Measurements from ENCODE around the gene CDRT4. TPM values are rescaled to one million over a fixed set of nuclear protein-coding genes. Genes with fewer than 3 reads are reported as not detected.

CDRT4 gene
- total and polyA plus RNA-seq, 3 experiments from 2014 or later = 1.8 to 2.7 TPM; not detected in 1

DNA sequence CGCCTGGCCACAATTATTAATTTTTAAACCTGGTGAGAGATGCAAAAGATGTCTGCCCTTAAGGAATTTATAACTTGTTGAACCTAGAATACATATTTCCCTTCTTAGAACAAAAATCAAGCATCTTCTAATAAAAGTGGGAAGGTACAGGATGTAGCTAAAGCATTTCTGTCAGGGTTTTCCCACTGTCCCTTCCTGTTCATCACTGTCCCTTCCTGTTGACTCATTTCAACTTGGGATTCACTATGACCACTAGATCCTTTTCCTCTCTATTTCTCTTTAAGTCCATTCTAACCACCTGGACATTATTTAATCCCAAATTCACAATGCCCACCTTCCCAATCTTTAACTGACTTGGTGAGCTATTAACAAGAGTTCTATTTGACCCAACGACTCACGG is 33.9 kb upstream of the CDRT4 start:
- no peaks in the 10 kb centered on the region for H3K9me3 ChIP-seq (ENCODE audit: low read length)
- DNase-seq = no peak
- no peaks in the 10 kb centered on the region for H3K36me3 ChIP-seq (ENCODE audit: insufficient read depth, low read length)
- POLR2A ChIA-PET = no interaction called here
- CTCF ChIA-PET = no interaction called here
- no peak overlapping the region for H3K4me3 ChIP-seq (ENCODE audit: low read length)
- no peak overlapping the region for H3K27ac ChIP-seq (ENCODE audit: low read depth, low read length)
- Mint-ChIP-seq H3K4me1 (peaks cover 12 to 14% (median 12%) of the 10 kb centered on the region in 3 donors), H3K9me3 (no peaks in the 10 kb centered on the region), H3K36me3 (peaks cover 13 to 56% (median 15%) of the 10 kb centered on the region in 3 donors), H3K27me3 (no peaks in the 10 kb centered on the region), H3K4me3 (no peak overlapping the region), H3K27ac (peak overlapping the region in 1 of 8 donors; percentile 4)
- no peaks in the 10 kb centered on the region for H3K4me1 ChIP-seq (ENCODE audit: insufficient read depth, low read length)
- H3K27me3 ChIP-seq (ENCODE audit: insufficient read depth, low read length, poor library complexity, severe bottlenecking) = no peaks in the 10 kb centered on the region

- H3K27ac ChIP-seq (ENCODE audit: low read depth, low read length) = no peak overlapping the region
Observed at GRCh38 chr17:15498107-15498506, 30.7 kb upstream of the CDRT4 start.

GRCh38 chr17:15496735-15497670 is 29.6 kb upstream of the CDRT4 start:
- Histone ChIP-seq H3K4me1 (ENCODE audit: insufficient read depth, low read length) (no peaks in the 10 kb centered on the region), H3K4me3 (ENCODE audit: low read length) (no peak overlapping the region), H3K9me3 (ENCODE audit: low read length) (no peaks in the 10 kb centered on the region), H3K27me3 (ENCODE audit: insufficient read depth, low read length, poor library complexity, severe bottlenecking) (no peaks in the 10 kb centered on the region), H3K36me3 (ENCODE audit: insufficient read depth, low read length) (no peaks in the 10 kb centered on the region), H3K27ac (ENCODE audit: low read depth, low read length) (no peak overlapping the region)
- H3K4me1 Mint-ChIP-seq = peaks cover 0 to 3% (median 0%) of the 10 kb centered on the region in 3 donors
- ChIA-PET POLR2A (no interaction called here), CTCF (no interaction called here)
- no peak overlapping the region for H3K27ac Mint-ChIP-seq
- no peak for DNase-seq
- peaks cover 14 to 60% (median 18%) of the 10 kb centered on the region in 3 donors for H3K36me3 Mint-ChIP-seq
- no peaks in the 10 kb centered on the region for H3K9me3 Mint-ChIP-seq
- H3K4me3 Mint-ChIP-seq = no peak overlapping the region
- no peaks in the 10 kb centered on the region for H3K27me3 Mint-ChIP-seq

More at GRCh38 chr17:15498107-15498506, 30.7 kb upstream of the CDRT4 start:
- Mint-ChIP-seq H3K4me1 (peaks cover 5 to 7% (median 6%) of the 10 kb centered on the region in 3 donors), H3K4me3 (no peak overlapping the region), H3K36me3 (peaks cover 17 to 58% (median 18%) of the 10 kb centered on the region in 3 donors), H3K27me3 (no peaks in the 10 kb centered on the region), H3K27ac (peak overlapping the region in 1 of 8 donors; percentile 43), H3K9me3 (no peaks in the 10 kb centered on the region)
- Histone ChIP-seq H3K9me3 (ENCODE audit: low read length) (no peaks in the 10 kb centered on the region), H3K4me1 (ENCODE audit: insufficient read depth, low read length) (no peaks in the 10 kb centered on the region), H3K36me3 (ENCODE audit: insufficient read depth, low read length) (no peaks in the 10 kb centered on the region), H3K27me3 (ENCODE audit: insufficient read depth, low read length, poor library complexity, severe bottlenecking) (no peaks in the 10 kb centered on the region), H3K4me3 (ENCODE audit: low read length) (no peak overlapping the region)
- CTCF ChIA-PET = no interaction called here
- POLR2A ChIA-PET = no interaction called here
- no peak for DNase-seq

GRCh38 chr17:15494821-15495220 is 27.4 kb upstream of the CDRT4 start:
- H3K4me3 Mint-ChIP-seq = no peak overlapping the region
- no peaks in the 10 kb centered on the region for H3K27me3 ChIP-seq (ENCODE audit: insufficient read depth, low read length, poor library complexity, severe bottlenecking)
- no peaks in the 10 kb centered on the region for H3K27me3 Mint-ChIP-seq
- peak overlapping the region in 1 of 8 donors; percentile 51 for H3K27ac Mint-ChIP-seq
- no peaks in the 10 kb centered on the region for H3K36me3 ChIP-seq (ENCODE audit: insufficient read depth, low read length)
- no peak for DNase-seq
- ChIA-PET POLR2A (no interaction called here), CTCF (interaction anchor here (0.5 to 1.4 kb wide), 2 partner anchors 35 to 163 kb away, joined by 3 read pairs; no protein-coding TSS in a partner anchor)
- H3K9me3 Mint-ChIP-seq = no peaks in the 10 kb centered on the region
- H3K9me3 ChIP-seq (ENCODE audit: low read length) = no peaks in the 10 kb centered on the region
- H3K36me3 Mint-ChIP-seq = peaks cover 12 to 54% (median 15%) of the 10 kb centered on the region in 3 donors
- peaks cover 0 to 3% (median 0%) of the 10 kb centered on the region in 3 donors for H3K4me1 Mint-ChIP-seq
- no peak overlapping the region for H3K27ac ChIP-seq (ENCODE audit: low read depth, low read length)
- no peak overlapping the region for H3K4me3 ChIP-seq (ENCODE audit: low read length)
- H3K4me1 ChIP-seq (ENCODE audit: insufficient read depth, low read length) = no peaks in the 10 kb centered on the region

DNA sequence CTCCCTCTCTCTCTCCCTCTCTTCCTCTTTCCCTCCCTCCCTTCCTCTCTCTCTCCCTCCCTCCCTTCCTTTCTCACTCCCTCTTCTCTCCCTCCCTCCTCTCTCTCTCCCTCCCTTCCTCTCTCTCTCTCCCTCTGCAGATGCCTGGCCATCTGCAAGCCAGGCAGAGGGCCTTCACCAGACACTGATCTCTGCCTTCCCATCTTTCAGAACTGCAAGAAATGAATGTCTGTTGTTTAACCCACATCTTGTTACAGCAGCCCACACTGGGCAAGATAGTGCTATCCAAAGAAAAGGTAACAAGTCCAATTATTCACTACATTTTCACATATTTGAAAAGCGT is 26.2 kb upstream of the CDRT4 start:
- POLR2A ChIA-PET = no interaction called here
- CTCF ChIA-PET = no interaction called here
- Mint-ChIP-seq H3K9me3 (no peaks in the 10 kb centered on the region), H3K27me3 (no peaks in the 10 kb centered on the region), H3K4me1 (peaks cover 0 to 3% (median 0%) of the 10 kb centered on the region in 3 donors), H3K4me3 (no peak overlapping the region), H3K36me3 (peaks cover 15 to 46% (median 15%) of the 10 kb centered on the region in 3 donors), H3K27ac (peak overlapping the region in 1 of 8 donors; percentile 6)
- Histone ChIP-seq H3K4me1 (ENCODE audit: insufficient read depth, low read length) (no peaks in the 10 kb centered on the region), H3K4me3 (ENCODE audit: low read length) (no peak overlapping the region), H3K9me3 (ENCODE audit: low read length) (no peaks in the 10 kb centered on the region), H3K27me3 (ENCODE audit: insufficient read depth, low read length, poor library complexity, severe bottlenecking) (no peaks in the 10 kb centered on the region), H3K27ac (ENCODE audit: low read depth, low read length) (no peak overlapping the region), H3K36me3 (ENCODE audit: insufficient read depth, low read length) (no peaks in the 10 kb centered on the region)
- DNase-seq = no peak

DNA sequence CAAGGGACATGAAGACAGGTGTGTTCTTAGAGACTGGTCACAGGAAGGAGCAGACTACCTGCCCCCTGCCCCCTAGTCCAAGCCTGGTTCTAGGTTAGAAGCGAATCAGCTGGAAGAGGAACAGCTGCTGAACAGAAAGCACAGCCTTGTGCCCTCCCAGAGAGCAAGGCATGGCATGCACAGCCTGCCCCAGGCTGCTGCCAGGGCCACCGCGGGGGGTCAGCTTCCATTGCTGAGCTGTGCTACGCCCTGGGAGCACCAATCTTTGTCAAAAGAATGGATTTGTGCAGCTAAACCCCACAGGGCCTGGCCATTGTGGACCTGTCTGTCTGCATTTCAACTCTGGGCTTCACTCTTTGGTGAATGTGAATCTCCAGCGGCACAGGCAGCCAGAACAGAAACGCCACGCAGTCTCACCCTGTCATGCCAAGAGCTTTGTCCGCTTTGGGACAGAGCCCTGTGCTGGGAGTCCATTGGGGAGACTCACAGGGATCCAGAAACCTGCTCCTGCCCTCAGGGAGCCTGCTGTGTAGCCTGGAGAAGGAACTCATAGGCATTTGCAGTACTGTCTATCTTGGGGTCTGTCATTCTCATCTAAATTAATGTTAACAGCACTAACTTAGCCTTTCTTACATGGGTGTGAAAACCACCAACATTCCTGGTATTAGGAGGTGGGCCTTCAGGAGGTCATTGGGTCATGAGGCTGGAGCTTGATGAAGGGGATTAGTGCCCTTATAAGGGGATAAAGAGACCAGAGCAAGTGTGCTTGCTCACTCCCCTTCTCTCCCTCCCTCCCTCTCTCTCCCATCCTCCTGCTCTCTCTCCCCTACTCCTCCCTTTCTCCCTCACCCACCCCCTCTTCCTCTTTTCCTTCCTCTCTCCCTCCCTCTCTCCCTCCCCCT is 25.6 kb upstream of the CDRT4 start:
- CTCF ChIA-PET = no interaction called here
- DNase-seq = no peak
- no peaks in the 10 kb centered on the region for H3K36me3 ChIP-seq (ENCODE audit: insufficient read depth, low read length)
- H3K27me3 Mint-ChIP-seq = no peaks in the 10 kb centered on the region
- no peaks in the 10 kb centered on the region for H3K27me3 ChIP-seq (ENCODE audit: insufficient read depth, low read length, poor library complexity, severe bottlenecking)
- POLR2A ChIA-PET = no interaction called here
- H3K9me3 ChIP-seq (ENCODE audit: low read length) = no peaks in the 10 kb centered on the region
- no peaks in the 10 kb centered on the region for H3K9me3 Mint-ChIP-seq
- H3K36me3 Mint-ChIP-seq = peaks cover 15 to 42% (median 15%) of the 10 kb centered on the region in 3 donors
- H3K27ac ChIP-seq (ENCODE audit: low read depth, low read length) = no peak overlapping the region
- H3K4me3 ChIP-seq (ENCODE audit: low read length) = no peak overlapping the region
- H3K27ac Mint-ChIP-seq = no peak overlapping the region
- no peaks in the 10 kb centered on the region for H3K4me1 ChIP-seq (ENCODE audit: insufficient read depth, low read length)
- no peak overlapping the region for H3K4me3 Mint-ChIP-seq
- peaks cover 0 to 3% (median 0%) of the 10 kb centered on the region in 3 donors for H3K4me1 Mint-ChIP-seq

DNA sequence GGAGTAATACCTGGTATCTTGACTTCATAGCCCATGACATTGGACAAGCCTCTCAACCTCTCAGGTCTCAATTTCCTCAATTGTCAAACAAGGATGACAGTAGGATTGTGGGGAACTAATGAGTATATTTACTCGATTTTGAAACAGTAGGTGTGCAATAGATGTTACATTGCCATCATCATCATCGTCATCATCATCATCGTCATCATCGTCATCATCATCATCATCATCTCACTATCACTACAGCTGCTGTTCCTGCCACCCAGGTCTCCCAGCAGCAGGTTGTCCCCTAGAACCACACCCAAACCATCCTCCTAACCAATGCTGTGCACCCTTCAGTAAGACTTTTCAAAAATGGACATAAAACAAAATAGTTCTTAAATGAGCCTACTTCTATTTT is 24.8 kb upstream of the CDRT4 start:
- H3K27ac Mint-ChIP-seq = no peak overlapping the region
- Histone ChIP-seq H3K27me3 (ENCODE audit: insufficient read depth, low read length, poor library complexity, severe bottlenecking) (no peaks in the 10 kb centered on the region), H3K4me3 (ENCODE audit: low read length) (no peak overlapping the region), H3K36me3 (ENCODE audit: insufficient read depth, low read length) (no peaks in the 10 kb centered on the region), H3K4me1 (ENCODE audit: insufficient read depth, low read length) (no peaks in the 10 kb centered on the region), H3K9me3 (ENCODE audit: low read length) (no peaks in the 10 kb centered on the region), H3K27ac (ENCODE audit: low read depth, low read length) (no peak overlapping the region)
- H3K27me3 Mint-ChIP-seq = no peaks in the 10 kb centered on the region
- peaks cover 0 to 3% (median 0%) of the 10 kb centered on the region in 3 donors for H3K4me1 Mint-ChIP-seq
- no peak for DNase-seq
- CTCF ChIA-PET = no interaction called here
- no peaks in the 10 kb centered on the region for H3K9me3 Mint-ChIP-seq
- H3K4me3 Mint-ChIP-seq = no peak overlapping the region
- POLR2A ChIA-PET = no interaction called here
- peaks cover 15 to 39% (median 20%) of the 10 kb centered on the region in 3 donors for H3K36me3 Mint-ChIP-seq
